HepG2 (cell line): Measurements from ENCODE around the gene PITX3. TPM values are rescaled to one million over a fixed set of nuclear protein-coding genes. Genes with fewer than 3 reads are reported as not detected.

Experiments
- AGO1 ChIP-seq: fragments of 200-400 bp; formaldehyde crosslinking; IDR thresholded peaks from 2 replicates; pipeline ENCODE4 v1.6.1; 2017; ENCODE audit warnings: mild to moderate bottlenecking, low read depth, low read length, moderate library complexity; ENCODE audit not compliant: poor library complexity, severe bottlenecking
- CHCHD3 ChIP-seq: sonication (generic); formaldehyde crosslinking; IDR thresholded peaks from 2 replicates; pipeline ENCODE4 v1.8.0; 2022; ENCODE audit warnings: mild to moderate bottlenecking, missing genetic modification reagents, moderate library complexity
- CREM ChIP-seq, 2 experiments: sonication (generic) in 1 of 2; formaldehyde crosslinking in 1 of 2; IDR thresholded peaks; 2 replicates each; pipeline versions ENCODE4 v1.4.0 to v1.6.1; 2016 to 2020; ENCODE audit warnings: antibody characterized with exemption in 1 of 2, mild to moderate bottlenecking in 1 of 2, missing genetic modification reagents in 1 of 2
- GABPA ChIP-seq, 2 experiments: IDR thresholded peaks; 2 replicates each; pipeline ENCODE4 v1.6.1; 2011 to 2016; ENCODE audit warnings: low read depth in 2 of 2, low read length in 1 of 2, missing biosample characterization in 1 of 2, missing genetic modification characterization in 1 of 2
- HDAC6 ChIP-seq: fragments of 200-600 bp; sonication (generic); IDR thresholded peaks from 2 replicates; pipeline ENCODE4 v1.7.0; 2017; ENCODE audit warnings: mild to moderate bottlenecking, antibody characterized with exemption, low read length, low read depth
- JUN ChIP-seq: sonication (generic); formaldehyde crosslinking; IDR thresholded peaks from 2 replicates; pipeline ENCODE4 v1.4.0; 2020; ENCODE audit warnings: mild to moderate bottlenecking, missing genetic modification reagents
- MAZ ChIP-seq, 2 experiments: sonication (generic) in 1 of 2; formaldehyde crosslinking in 1 of 2; IDR thresholded peaks; 2 replicates each; pipeline versions ENCODE4 v1.5.0 to v1.6.1; 2012 to 2020; ENCODE audit warnings: low read depth in 2 of 2, mild to moderate bottlenecking in 2 of 2, borderline replicate concordance in 1 of 2, improper control_type of control experiment in 1 of 2, low read length in 1 of 2, missing genetic modification reagents in 1 of 2, moderate library complexity in 1 of 2
- TAF1 ChIP-seq: sonication (generic); formaldehyde crosslinking; IDR thresholded peaks from 2 replicates; pipeline ENCODE4 v1.4.0; 2020; ENCODE audit warnings: missing genetic modification reagents
- ZHX1 ChIP-seq: sonication (generic); formaldehyde crosslinking; IDR thresholded peaks from 2 replicates; pipeline ENCODE4 v1.8.1; 2022; ENCODE audit warnings: low read depth, mild to moderate bottlenecking, missing genetic modification reagents
- ZNF224 ChIP-seq: sonication (generic); formaldehyde crosslinking; IDR thresholded peaks from 2 replicates; pipeline ENCODE4 v1.5.0; 2020; ENCODE audit warnings: mild to moderate bottlenecking, missing genetic modification reagents
- ZNF232 ChIP-seq: sonication (generic); formaldehyde crosslinking; IDR thresholded peaks from 2 replicates; pipeline ENCODE4 v1.4.0; 2020; ENCODE audit warnings: missing genetic modification reagents, borderline replicate concordance
- ZNF407 ChIP-seq: sonication (generic); formaldehyde crosslinking; IDR thresholded peaks from one replicate; pipeline ENCODE4 v1.5.1; 2020; ENCODE audit warnings: mild to moderate bottlenecking, missing genetic modification reagents; ENCODE audit errors: not compliant biosample characterization
- polyA plus RNA-seq, 8 experiments: library from polyadenylated mRNA; depleted of rRNA in 3 of 8; stranded (reverse) in 7 of 8; unstranded in 1 of 8; fragments of >200 nt; fragmentation: Illumina TruSeq in 4 of 8; extraction: Trizol in 4 of 8; gene quantifications; 2 replicates each; pipeline versions ENCODE4 v1.2.1 to v1.2.3, GENCODE V29; 2011 to 2016; ENCODE audit warnings: low read depth in 4 of 8, missing spikeins in 1 of 8, mixed read lengths in 1 of 8; ENCODE audit not compliant: insufficient read depth in 1 of 8
- total RNA-seq, 5 experiments: library from RNA; depleted of rRNA; stranded (reverse); fragments of >200 nt; fragmentation: Illumina TruSeq; extraction: Trizol; gene quantifications; 2 replicates each; pipeline ENCODE4 v1.2.3, GENCODE V29; 2016; ENCODE audit warnings: low read depth in 1 of 5

Gene PITX3
- total and polyA plus RNA-seq, 2 of the 13 experiments (the other 11 are each of a cell fraction or from before 2014, with no cell fraction given) = not detected

- TF ChIP-seq ZNF407 (CRISPR knock-in tag) (peak; percentile 57), AGO1 (no peak), JUN (CRISPR knock-in tag) (peak; percentile 26; the same call in 1 of the 2 replicates), ZHX1 (CRISPR knock-in tag) (0 out of 2 replicates have a peak, but pooled peaks have one; percentile 17), TAF1 (CRISPR knock-in tag) (peak; percentile 87), CREM (IDR thresholded peaks at IDR 0.05) (peak; percentile 96), CREM (CRISPR knock-in tag; IDR thresholded peaks at IDR 0.05) (no peak), GABPA (IDR thresholded peaks at IDR 0.05; ENCODE audit: low read depth, low read length) (peak; percentile 30), GABPA (CRISPR knock-in tag; IDR thresholded peaks at IDR 0.05; ENCODE audit: low read depth) (peak; percentile 61; the same call in 1 of the 2 replicates), ZNF224 (CRISPR knock-in tag) (0 out of 2 replicates have a peak, but pooled peaks have one; percentile 47), CHCHD3 (CRISPR knock-in tag) (no peak), ZNF232 (CRISPR knock-in tag) (0 out of 2 replicates have a peak, but pooled peaks have one; percentile 33), HDAC6 (no peak), MAZ (IDR thresholded peaks at IDR 0.05; ENCODE audit: borderline replicate concordance, low read depth, low read length) (no peak), MAZ (CRISPR knock-in tag; IDR thresholded peaks at IDR 0.05; ENCODE audit: low read depth) (peak; percentile 35; the same call in 1 of the 2 replicates)
These were observed 4.0 kb upstream of the PITX3 start, which contains the start of gene GBF1 (continued) for GRCh38 chr10:102245082-102245931.
